Measurements from ENCODE around the gene ASIC5. TPM values are rescaled to one million over a fixed set of nuclear protein-coding genes. Genes with fewer than 3 reads are reported as not detected.

Gene ASIC5
- total RNA-seq, 1 experiment from 2014 or later = not detected

DNA sequence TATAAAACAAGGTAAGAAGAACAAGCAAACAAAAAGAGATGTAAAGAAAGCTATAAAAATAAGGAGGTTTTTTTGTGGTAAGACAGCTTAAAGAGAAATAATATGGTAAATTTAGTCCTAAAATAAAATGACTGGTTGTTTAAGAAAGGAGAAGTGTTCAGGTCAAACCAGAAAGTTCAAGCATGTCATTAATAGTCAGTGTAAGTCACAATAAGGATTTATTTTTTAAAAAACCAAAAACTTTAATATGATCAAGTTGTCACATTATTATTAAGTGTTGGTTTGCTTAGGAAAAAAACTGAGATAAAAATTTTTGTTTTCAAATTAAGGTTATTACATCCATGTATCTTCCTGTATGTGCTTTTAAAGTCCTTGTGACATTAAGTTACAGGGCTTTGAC lies 19.1 kb downstream of the ASIC5 start:
- Histone ChIP-seq H3K4me1 (ENCODE audit: insufficient read depth, low read length, poor library complexity, severe bottlenecking) (no peaks in the 10 kb centered on the region), H3K4me3 (ENCODE audit: low read depth, low read length, poor library complexity, severe bottlenecking) (no peak overlapping the region), H3K27ac (ENCODE audit: low read depth, low read length, poor library complexity, severe bottlenecking) (no peak overlapping the region), H3K27me3 (replicated peaks; ENCODE audit: insufficient read depth, low read depth, low read length, poor library complexity) (no peaks in the 10 kb centered on the region), H3K9me3 (ENCODE audit: low read depth, low read length, poor library complexity, severe bottlenecking) (peaks cover 8% of the 10 kb centered on the region), H3K36me3 (ENCODE audit: insufficient read depth, low read length, poor library complexity, severe bottlenecking) (no peaks in the 10 kb centered on the region)
- intact Hi-C loops (cut with micrococcal nuclease; ENCODE audit: unreplicated experiment) = no loop called here
- TF ChIP-seq, protein P1, sequence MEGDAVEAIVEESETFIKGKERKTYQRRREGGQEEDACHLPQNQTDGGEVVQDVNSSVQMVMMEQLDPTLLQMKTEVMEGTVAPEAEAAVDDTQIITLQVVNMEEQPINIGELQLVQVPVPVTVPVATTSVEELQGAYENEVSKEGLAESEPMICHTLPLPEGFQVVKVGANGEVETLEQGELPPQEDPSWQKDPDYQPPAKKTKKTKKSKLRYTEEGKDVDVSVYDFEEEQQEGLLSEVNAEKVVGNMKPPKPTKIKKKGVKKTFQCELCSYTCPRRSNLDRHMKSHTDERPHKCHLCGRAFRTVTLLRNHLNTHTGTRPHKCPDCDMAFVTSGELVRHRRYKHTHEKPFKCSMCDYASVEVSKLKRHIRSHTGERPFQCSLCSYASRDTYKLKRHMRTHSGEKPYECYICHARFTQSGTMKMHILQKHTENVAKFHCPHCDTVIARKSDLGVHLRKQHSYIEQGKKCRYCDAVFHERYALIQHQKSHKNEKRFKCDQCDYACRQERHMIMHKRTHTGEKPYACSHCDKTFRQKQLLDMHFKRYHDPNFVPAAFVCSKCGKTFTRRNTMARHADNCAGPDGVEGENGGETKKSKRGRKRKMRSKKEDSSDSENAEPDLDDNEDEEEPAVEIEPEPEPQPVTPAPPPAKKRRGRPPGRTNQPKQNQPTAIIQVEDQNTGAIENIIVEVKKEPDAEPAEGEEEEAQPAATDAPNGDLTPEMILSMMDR (conservative IDR thresholded peaks at IDR 0.05; ENCODE audit: low read depth, low read length) = no peak
- no peak for TF ChIP-seq EZH2 (IDR thresholded peaks at IDR 0.05; ENCODE audit: borderline replicate concordance, low read depth, low read length, poor library complexity, severe bottlenecking)
- ChIA-PET POLR2A (ENCODE audit: low non-redundant PET) (interaction anchor here (0.6 kb wide), 1 partner anchor 106 kb away, joined by 3 read pairs; no protein-coding TSS in a partner anchor), CTCF (no interaction called here)
- no TSS peak for BruUV-seq (replicated peaks)
- no peak for DNase-seq (ENCODE audit: low spot score)

DNA sequence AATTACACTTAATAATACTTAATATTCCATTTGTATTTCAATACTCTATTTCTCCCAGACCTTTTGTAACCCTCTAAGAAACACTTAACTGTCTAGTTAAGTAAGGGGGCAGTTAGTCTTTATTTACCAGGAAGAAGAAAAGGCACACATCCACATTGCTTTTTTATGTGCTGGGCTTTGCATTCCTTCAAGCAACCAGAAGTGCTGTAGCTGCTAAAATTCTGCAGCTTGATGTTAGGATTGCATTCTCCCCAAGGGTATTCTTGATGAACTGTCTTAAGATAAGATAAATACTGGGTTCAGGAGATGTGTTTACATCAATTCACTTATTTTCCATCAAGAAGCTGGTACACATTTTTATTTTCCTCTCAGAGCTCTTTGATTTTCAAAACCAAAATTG lies 24.0 kb downstream of the ASIC5 start:
- TF ChIP-seq, protein P1 (conservative IDR thresholded peaks at IDR 0.05; ENCODE audit: low read depth, low read length) = no peak
- no peak for TF ChIP-seq EZH2 (IDR thresholded peaks at IDR 0.05; ENCODE audit: borderline replicate concordance, low read depth, low read length, poor library complexity, severe bottlenecking)
- H3K27me3 ChIP-seq (replicated peaks; ENCODE audit: insufficient read depth, low read depth, low read length, poor library complexity) = no peaks in the 10 kb centered on the region
- H3K4me1 ChIP-seq (ENCODE audit: insufficient read depth, low read length, poor library complexity, severe bottlenecking) = no peaks in the 10 kb centered on the region
- peaks cover 4% of the 10 kb centered on the region for H3K9me3 ChIP-seq (ENCODE audit: low read depth, low read length, poor library complexity, severe bottlenecking)
- no TSS peak for BruUV-seq (replicated peaks)
- intact Hi-C loops (cut with micrococcal nuclease; ENCODE audit: unreplicated experiment) = no loop called here
- no peak overlapping the region for H3K27ac ChIP-seq (ENCODE audit: low read depth, low read length, poor library complexity, severe bottlenecking)
- H3K4me3 ChIP-seq (ENCODE audit: low read depth, low read length, poor library complexity, severe bottlenecking) = no peak overlapping the region
- POLR2A ChIA-PET (ENCODE audit: low non-redundant PET) = no interaction called here
- no peak for DNase-seq (ENCODE audit: low spot score)
- H3K36me3 ChIP-seq (ENCODE audit: insufficient read depth, low read length, poor library complexity, severe bottlenecking) = no peaks in the 10 kb centered on the region
- CTCF ChIA-PET = no interaction called here

DNA sequence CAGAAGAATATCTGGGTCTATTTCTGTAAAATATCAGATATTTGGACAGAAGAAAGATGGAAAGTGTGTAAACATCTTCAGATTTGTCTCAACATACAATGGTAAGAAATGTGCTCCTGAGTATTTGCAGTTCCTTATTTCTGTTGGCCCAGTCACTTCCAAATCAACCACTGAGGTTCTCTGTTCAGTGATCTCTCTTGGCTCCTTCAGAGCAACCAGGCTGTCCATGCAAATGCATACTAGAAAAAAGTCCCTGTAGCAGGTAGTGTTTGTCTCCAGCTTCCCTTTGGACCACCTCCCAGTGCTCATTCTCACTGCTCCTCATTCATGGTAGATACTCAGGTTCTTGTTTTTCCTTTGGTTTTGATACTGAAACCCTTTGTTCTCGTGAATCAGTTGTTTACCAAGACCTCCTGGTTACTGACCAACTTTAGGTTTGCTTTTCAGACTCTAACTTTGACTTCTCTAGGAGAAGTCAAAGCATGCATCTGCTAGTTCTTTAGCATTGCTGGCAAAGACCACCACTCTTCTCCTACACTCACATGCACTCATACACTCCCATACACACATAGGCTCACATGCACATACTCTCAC lies 28.8 kb downstream of the ASIC5 start:
- H3K27ac ChIP-seq (ENCODE audit: low read depth, low read length, poor library complexity, severe bottlenecking) = no peak overlapping the region
- CTCF ChIA-PET = no interaction called here
- DNase-seq (ENCODE audit: low spot score) = no peak
- no TSS peak for BruUV-seq (replicated peaks)
- no peak for TF ChIP-seq EZH2 (IDR thresholded peaks at IDR 0.05; ENCODE audit: borderline replicate concordance, low read depth, low read length, poor library complexity, severe bottlenecking)
- TF ChIP-seq, protein P1 (conservative IDR thresholded peaks at IDR 0.05; ENCODE audit: low read depth, low read length) = no peak
- H3K4me3 ChIP-seq (ENCODE audit: low read depth, low read length, poor library complexity, severe bottlenecking) = no peak overlapping the region
- no peaks in the 10 kb centered on the region for H3K4me1 ChIP-seq (ENCODE audit: insufficient read depth, low read length, poor library complexity, severe bottlenecking)
- H3K36me3 ChIP-seq (ENCODE audit: insufficient read depth, low read length, poor library complexity, severe bottlenecking) = no peaks in the 10 kb centered on the region
- intact Hi-C loops (cut with micrococcal nuclease; ENCODE audit: unreplicated experiment) = no loop called here
- no peaks in the 10 kb centered on the region for H3K9me3 ChIP-seq (ENCODE audit: low read depth, low read length, poor library complexity, severe bottlenecking)
- no peaks in the 10 kb centered on the region for H3K27me3 ChIP-seq (replicated peaks; ENCODE audit: insufficient read depth, low read depth, low read length, poor library complexity)
- POLR2A ChIA-PET (ENCODE audit: low non-redundant PET) = no interaction called here

All from A673 (cell line).